Stomach (tissue), 4 donors: ENCODE data around the gene CARMIL3.

Source experiments
- POLR2A ChIP-seq, 4 donors: fragments of 450-650 bp; IDR thresholded peaks; one replicate each; pipeline ENCODE4 v1.6.1; 2016; ENCODE audit warnings: antibody characterized with exemption in 4 of 4, control low read depth in 2 of 4, mild to moderate bottlenecking in 1 of 4, moderate library complexity in 1 of 4
- POLR2AphosphoS5 ChIP-seq, 3 donors: sonication (generic); formaldehyde crosslinking; IDR thresholded peaks; one replicate each; pipeline ENCODE4 v1.6.1; 2016; ENCODE audit warnings: antibody characterized with exemption in 3 of 3
- TF ChIP-seq, protein P1 (sequence below), 7 experiments: fragments of 450-650 bp in 4 of 7; fragments of 200-600 bp in 3 of 7; sonication (generic) in 3 of 7; IDR thresholded peaks; one replicate each; pipeline ENCODE4 v1.5.1; 2016 to 2019; ENCODE audit warnings: antibody characterized with exemption in 7 of 7, control low read depth in 2 of 7, mild to moderate bottlenecking in 1 of 7

DNA sequence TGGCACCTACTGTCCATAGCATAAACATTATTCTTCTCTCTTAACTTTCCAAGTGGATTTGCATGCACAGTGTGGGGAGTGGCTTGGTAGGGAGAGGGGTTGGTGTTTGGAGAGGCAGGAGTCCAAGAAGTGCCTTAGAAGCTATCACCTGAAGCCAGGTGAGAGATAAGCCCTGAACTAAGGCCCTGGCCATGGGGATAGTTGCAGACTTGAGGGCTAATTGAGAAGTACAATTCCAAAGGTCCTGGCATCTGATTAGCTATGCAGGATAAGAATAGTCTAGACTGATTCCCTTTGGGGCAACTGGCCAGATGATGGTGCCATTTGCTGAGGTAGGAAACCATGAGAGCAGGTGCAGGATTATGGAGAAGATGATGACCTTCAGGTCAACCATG is 40.3 kb downstream of the CARMIL3 start:
- TF ChIP-seq POLR2A (IDR thresholded peaks at IDR 0.05) (no peak), POLR2AphosphoS5 (IDR thresholded peaks at IDR 0.05) (no peak)
- TF ChIP-seq, protein P1, sequence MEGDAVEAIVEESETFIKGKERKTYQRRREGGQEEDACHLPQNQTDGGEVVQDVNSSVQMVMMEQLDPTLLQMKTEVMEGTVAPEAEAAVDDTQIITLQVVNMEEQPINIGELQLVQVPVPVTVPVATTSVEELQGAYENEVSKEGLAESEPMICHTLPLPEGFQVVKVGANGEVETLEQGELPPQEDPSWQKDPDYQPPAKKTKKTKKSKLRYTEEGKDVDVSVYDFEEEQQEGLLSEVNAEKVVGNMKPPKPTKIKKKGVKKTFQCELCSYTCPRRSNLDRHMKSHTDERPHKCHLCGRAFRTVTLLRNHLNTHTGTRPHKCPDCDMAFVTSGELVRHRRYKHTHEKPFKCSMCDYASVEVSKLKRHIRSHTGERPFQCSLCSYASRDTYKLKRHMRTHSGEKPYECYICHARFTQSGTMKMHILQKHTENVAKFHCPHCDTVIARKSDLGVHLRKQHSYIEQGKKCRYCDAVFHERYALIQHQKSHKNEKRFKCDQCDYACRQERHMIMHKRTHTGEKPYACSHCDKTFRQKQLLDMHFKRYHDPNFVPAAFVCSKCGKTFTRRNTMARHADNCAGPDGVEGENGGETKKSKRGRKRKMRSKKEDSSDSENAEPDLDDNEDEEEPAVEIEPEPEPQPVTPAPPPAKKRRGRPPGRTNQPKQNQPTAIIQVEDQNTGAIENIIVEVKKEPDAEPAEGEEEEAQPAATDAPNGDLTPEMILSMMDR (IDR thresholded peaks at IDR 0.05), result no peak
